ENCODE data around the gene GRHPR. TPM values are rescaled to one million over a fixed set of nuclear protein-coding genes. Genes with fewer than 3 reads are reported as not detected.
A peak's percentile ranks its signal among the peaks of the same experiment; 100 is the strongest.

Gene GRHPR
- total RNA-seq, 1 donor from 2014 or later = 84.3 TPM

GRCh38 chr9:37447111-37447510 lies 24.6 kb downstream of the GRHPR start:
- Mint-ChIP-seq H3K9me3 (ENCODE audit: low read depth) (no peaks in the 10 kb centered on the region), H3K36me3 (ENCODE audit: low read depth) (peaks cover 4% of the 10 kb centered on the region), H3K4me1 (ENCODE audit: low read depth) (peaks cover 9% of the 10 kb centered on the region), H3K27me3 (ENCODE audit: low read depth) (no peaks in the 10 kb centered on the region), H3K4me3 (ENCODE audit: unreplicated experiment) (no peak overlapping the region), H3K27ac (ENCODE audit: unreplicated experiment) (no peak overlapping the region)
- TF ChIP-seq CTCF (IDR thresholded peaks at IDR 0.05) = no peak
- DNase-seq (ENCODE audit: low spot score) = no peak

- peaks cover 1% of the 10 kb centered on the region for H3K36me3 Mint-ChIP-seq (ENCODE audit: low read depth)
- DNase-seq (ENCODE audit: low spot score) = no peak
- H3K4me3 Mint-ChIP-seq (ENCODE audit: unreplicated experiment) = no peak overlapping the region
- TF ChIP-seq CTCF (IDR thresholded peaks at IDR 0.05) = no peak
- H3K4me1 Mint-ChIP-seq (ENCODE audit: low read depth) = peaks cover 31% of the 10 kb centered on the region
- no peaks in the 10 kb centered on the region for H3K9me3 Mint-ChIP-seq (ENCODE audit: low read depth)
- H3K27ac Mint-ChIP-seq (ENCODE audit: unreplicated experiment) = no peak overlapping the region
- no peaks in the 10 kb centered on the region for H3K27me3 Mint-ChIP-seq (ENCODE audit: low read depth)
Observed at GRCh38 chr9:37449862-37450632, 27.6 kb downstream of the GRHPR start.

- Mint-ChIP-seq H3K9me3 (ENCODE audit: low read depth) (no peaks in the 10 kb centered on the region), H3K4me3 (ENCODE audit: unreplicated experiment) (no peak overlapping the region), H3K27ac (ENCODE audit: unreplicated experiment) (no peak overlapping the region), H3K36me3 (ENCODE audit: low read depth) (peaks cover 1% of the 10 kb centered on the region), H3K4me1 (ENCODE audit: low read depth) (peaks cover 35% of the 10 kb centered on the region), H3K27me3 (ENCODE audit: low read depth) (no peaks in the 10 kb centered on the region)
- no peak for TF ChIP-seq CTCF (IDR thresholded peaks at IDR 0.05)
- no peak for DNase-seq (ENCODE audit: low spot score)
Observed at GRCh38 chr9:37451628-37452027, 29.1 kb downstream of the GRHPR start.

- no peaks in the 10 kb centered on the region for H3K9me3 Mint-ChIP-seq (ENCODE audit: low read depth)
- TF ChIP-seq CTCF (IDR thresholded peaks at IDR 0.05) = no peak
- H3K36me3 Mint-ChIP-seq (ENCODE audit: low read depth) = no peaks in the 10 kb centered on the region
- H3K27me3 Mint-ChIP-seq (ENCODE audit: low read depth) = no peaks in the 10 kb centered on the region
- H3K27ac Mint-ChIP-seq (ENCODE audit: unreplicated experiment) = no peak overlapping the region
- no peak overlapping the region for H3K4me3 Mint-ChIP-seq (ENCODE audit: unreplicated experiment)
- DNase-seq (ENCODE audit: low spot score) = no peak
- H3K4me1 Mint-ChIP-seq (ENCODE audit: low read depth) = peaks cover 33% of the 10 kb centered on the region
Observed at GRCh38 chr9:37452611-37453010, 30.1 kb downstream of the GRHPR start.

GRCh38 chr9:37453827-37454226 lies 31.3 kb downstream of the GRHPR start:
- no peak for DNase-seq (ENCODE audit: low spot score)
- no peak for TF ChIP-seq CTCF (IDR thresholded peaks at IDR 0.05)
- no peaks in the 10 kb centered on the region for H3K27me3 Mint-ChIP-seq (ENCODE audit: low read depth)
- peaks cover 33% of the 10 kb centered on the region for H3K4me1 Mint-ChIP-seq (ENCODE audit: low read depth)
- peak overlapping the region; percentile 6 for H3K27ac Mint-ChIP-seq (ENCODE audit: unreplicated experiment)
- H3K36me3 Mint-ChIP-seq (ENCODE audit: low read depth) = no peaks in the 10 kb centered on the region
- no peaks in the 10 kb centered on the region for H3K9me3 Mint-ChIP-seq (ENCODE audit: low read depth)
- H3K4me3 Mint-ChIP-seq (ENCODE audit: unreplicated experiment) = no peak overlapping the region
